Inflammatory macrophage (primary cell): ENCODE measurements around the gene PYGO2.
"Not testable (repeated sequence)": the region's sequence is repeated elsewhere in the genome, so short reads cannot be mapped to it uniquely, and the experiment has no call there.

ENCODE experiments used
- DNase-seq, 2 donors: peaks; one replicate each; pipeline ENCODE4 v3.0.0-alpha.2; 2020 to 2022

Gene PYGO2

DNA sequence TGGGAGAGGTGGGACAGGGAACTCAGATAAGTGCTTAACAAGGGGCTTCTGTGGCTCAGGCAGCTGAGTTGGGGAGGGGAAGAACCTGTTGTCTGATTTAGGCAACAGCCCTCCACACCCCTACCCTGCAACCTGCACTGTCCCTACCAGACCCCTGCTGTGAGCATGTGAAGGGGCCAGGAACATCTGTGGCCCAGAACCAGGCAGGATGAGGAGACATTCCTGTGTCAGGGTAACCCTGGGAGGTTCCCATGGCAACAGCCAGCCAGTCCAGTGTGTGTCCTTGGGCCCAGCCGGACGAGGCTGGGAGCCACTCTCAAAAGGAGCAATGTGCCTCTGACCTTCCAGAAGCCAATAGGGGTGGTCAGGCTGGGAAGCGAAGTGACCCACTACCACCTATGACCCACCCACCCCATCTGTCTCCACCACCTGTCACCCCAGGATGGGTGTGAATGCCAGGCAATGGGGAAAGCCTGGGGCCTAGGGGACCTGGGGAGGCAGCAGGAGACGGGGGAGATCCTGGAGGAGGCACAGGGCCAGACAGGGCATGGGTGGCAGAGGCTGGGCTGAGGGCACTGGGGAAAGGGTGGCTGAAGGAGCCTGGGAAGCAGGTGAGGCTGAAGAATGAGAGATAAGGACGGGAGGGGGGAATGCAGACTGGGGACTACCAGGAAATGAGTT is 20.1 kb downstream of the PYGO2 start:
- DNase-seq = no peak

GRCh38 chr1:154940651-154941194 is 20.9 kb downstream of the PYGO2 start:
- no peak for DNase-seq

DNA sequence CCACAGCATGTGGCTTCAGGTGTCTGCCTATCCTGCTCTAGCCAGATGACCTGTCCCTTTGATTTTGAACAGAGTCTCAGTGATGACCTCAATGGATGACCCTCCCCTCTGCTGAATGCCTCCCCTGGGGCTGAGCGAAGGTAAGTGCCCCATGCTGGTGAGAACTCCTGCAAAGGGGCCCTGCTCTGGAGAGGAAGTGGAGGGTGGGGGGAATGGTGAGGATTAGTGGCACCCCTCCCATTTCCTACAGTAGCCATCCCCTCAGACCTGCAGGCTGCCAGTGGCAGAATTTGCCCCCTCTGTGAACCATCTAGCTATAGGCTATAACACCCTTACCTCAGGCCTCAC is 21.4 kb downstream of the PYGO2 start:
- no peak for DNase-seq

DNA sequence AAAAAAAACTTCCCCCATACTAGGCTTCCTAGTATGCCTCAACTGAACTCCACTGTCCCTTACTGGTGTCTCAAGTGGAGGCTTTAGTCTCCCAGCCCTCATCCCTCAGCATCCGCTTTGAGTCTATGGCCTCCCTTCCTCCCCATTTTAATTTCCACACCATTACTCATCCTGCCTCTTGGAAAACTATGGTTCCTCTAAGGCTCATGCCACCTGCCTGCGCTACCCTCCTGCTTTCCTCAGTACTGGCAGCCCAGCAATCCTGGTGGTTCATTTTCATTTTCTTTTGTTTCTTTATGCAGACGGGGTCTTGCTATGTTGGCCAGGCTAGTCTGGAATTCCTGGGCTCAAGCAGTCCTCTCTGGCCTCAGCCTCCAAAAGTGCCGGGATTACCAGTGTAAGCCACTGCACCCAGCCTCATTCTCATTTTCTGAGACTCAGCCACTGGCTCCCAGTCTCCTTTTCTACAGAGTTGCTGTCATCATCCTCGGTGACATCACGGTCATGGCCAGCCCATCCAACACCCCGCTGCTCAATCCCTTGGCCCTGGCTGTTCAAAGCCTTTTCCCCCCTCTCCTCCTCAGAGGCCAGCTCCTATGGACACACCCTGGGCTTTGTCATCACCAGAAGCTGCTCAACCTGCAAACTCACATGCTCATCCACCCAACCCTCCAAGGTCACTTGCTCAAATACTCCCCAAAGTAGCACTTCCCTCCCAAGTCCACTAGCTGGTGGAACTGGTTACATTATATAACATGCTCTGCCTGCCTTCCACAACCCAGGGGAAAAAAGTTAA is 22.8 kb downstream of the PYGO2 start:
- DNase-seq = no peak

DNA sequence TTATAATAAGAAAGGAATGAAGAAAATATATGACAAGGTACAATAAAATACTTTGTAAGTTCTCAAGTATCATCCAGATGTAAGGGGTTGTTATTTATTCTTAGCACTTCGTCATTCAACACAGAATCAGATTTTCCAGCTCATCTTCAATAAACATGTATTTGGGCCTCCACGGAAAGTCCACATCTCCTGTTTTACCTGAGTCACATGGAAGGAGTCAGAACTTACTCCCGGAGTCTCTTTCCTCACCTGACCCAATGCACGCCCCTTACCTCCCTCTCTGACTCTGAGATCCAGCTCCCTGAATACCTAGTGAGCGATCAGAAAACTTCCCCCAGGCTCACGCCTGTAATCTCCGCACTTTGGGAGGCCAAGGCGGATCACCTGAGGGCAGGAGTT is 23.6 kb downstream of the PYGO2 start:
- DNase-seq = no peak

GRCh38 chr1:154937085-154937987 is 24.2 kb downstream of the PYGO2 start:
- peak; percentile 90 to 93 for DNase-seq

- DNase-seq = peak; percentile 93 to 96
Measured at GRCh38 chr1:154936555-154937084, 25.0 kb downstream of the PYGO2 start, which contains the start of gene PMVK. Gene PMVK, minus strand, starts transcription at chr1:154936719. Its CDS starts 34 bp downstream, at chr1:154936685.

DNA sequence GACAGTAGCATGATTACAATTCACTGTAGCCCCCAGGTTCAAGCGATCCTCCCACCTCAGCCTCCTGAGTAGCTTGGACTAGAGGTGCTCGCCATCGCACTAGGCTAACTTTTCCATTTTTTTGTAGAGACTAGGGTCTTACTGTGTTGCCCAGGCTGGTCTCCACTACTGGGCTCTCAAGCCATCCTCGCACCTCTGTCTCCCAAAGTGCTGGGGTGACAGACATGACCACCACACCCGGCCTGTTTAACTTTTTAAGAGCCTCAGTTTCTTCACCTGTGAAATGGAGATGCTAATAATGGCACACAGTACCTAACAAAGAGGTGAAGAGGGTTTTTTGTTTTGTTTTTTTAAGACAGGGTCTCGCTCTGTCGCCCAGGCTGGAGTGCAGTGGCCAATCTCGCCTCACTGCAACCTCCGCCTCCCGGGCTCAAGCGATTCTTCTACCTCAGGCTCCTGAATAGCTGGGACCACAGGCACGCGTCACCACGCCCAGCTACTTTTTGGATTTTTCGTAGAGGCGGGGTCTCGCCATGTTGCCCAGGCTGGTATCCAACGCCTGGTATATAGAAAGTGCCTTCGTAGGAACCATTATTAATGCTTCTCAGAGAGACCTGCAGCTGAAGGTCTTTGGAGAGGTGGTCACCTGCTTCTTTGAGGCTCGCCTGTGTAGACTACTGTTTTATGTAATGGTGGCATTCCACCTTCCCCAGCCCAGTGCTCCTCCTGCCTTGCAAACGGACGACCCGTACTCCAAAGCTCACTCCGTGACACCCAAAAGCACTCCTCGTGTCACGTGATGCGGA is 25.6 kb downstream of the PYGO2 start:
- no peak for DNase-seq

GRCh38 chr1:154934358-154934948 is 27.1 kb downstream of the PYGO2 start:
- DNase-seq = no peak

- DNase-seq = no peak
Measured at GRCh38 chr1:154931940-154932487, 29.6 kb downstream of the PYGO2 start.

GRCh38 chr1:154926201-154926600 is 35.4 kb downstream of the PYGO2 start:
- DNase-seq = no peak

GRCh38 chr1:154925335-154926170 is 36.0 kb downstream of the PYGO2 start:
- peak; percentile 16 to 52 for DNase-seq

- no peak for DNase-seq
Measured at GRCh38 chr1:154923695-154924094, 37.9 kb downstream of the PYGO2 start.

GRCh38 chr1:154913273-154913672 is 48.3 kb downstream of the PYGO2 start:
- no peak for DNase-seq

DNA sequence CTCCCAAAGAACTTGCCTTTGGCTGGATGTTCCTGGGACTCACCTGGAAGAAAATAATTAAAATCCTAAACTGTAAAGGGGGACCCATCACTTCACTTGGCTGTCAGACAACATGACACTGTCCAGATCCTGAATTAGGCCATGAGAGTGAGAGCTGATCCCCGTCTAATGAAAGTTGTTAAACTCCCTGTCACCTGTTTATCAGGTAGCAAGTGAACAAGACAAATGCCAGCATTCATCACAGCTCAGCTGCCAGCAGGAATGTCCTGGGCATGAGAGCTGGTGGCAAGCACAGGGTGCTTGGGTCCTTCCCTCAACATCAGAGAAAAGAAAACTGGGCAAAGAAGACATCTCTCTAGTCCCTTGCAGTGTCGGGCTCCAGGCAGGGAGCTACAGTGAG is 48.8 kb downstream of the PYGO2 start:
- no peak for DNase-seq

DNA sequence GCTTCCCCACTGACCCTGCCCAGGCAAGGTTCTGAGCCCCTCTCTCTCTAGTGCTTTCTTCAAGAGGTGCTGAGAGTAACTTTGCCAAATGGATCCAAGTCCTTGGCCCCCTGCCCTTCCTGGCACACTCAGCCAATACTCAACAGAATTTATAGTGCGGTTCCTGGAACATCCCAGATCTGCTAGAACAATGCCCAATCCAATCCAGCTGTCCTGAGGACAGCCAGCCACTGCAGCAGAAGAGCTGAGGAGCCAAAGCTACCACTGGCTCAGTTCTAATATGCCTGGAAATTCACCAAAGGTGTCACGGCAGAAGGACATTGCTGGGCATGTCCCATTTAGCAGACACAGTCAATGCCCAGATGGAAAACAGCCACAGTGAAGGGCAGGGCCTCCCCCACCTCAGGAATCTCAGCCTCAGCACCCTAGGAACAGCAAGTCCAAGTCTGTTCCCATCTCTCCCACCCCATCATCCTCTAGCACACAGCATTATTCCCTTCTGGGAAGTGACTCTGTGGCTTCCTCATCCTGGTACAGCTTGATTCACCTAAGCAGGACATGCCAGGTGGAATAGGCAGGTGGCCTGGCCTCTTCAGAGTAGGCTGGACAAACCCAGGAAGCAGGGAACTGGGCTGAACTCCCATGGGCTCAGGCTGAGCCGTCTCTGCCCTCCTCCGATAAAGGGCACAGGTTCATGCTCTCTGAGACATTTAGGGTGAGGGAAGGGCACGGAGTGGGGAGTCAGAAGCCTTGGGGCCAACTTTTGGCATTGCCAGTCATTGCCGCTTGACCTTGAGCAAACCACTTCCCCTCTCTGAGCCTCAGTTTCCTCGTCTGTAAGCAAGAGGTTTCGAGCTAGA is 49.7 kb downstream of the PYGO2 start:
- no peak for DNase-seq

DNA sequence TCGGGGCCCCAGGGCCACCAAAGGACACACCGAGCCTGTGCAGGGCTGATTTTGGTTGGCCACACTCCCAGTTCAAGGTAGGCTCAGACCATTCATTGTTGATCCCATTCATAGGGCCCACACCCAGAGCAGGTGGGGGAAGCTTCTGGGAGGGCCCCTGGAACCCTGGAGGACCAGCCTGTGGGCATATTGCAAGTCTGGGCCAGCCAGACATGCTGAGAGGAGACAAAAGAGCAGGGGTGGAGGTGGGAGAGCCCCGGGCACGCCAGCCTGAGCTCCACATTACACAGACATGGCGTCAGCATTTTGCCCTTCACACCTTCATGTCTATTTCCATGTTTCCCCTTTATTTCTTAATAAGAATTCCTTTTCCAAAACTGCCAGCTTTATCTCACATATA is 50.7 kb downstream of the PYGO2 start:
- no peak for DNase-seq

DNA sequence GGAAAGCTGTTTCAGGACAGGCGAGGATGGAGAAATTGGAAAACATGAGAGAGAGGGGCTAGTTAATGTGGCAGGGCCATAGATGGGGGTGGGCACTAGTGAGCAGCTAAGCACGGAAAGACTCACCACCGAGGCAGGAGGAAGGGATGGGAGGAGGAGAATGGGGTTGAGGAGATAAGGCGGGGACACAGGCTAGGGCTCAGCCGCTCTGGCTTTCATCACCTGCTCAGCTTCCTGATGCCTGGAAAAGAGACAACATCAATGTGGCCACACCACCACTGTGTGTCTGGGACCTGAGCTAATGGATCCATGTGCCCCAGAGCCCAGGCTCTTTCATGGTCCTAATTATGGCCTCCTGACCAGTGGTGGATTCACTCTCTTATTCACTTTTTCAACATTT is 52.6 kb downstream of the PYGO2 start:
- no peak for DNase-seq

DNA sequence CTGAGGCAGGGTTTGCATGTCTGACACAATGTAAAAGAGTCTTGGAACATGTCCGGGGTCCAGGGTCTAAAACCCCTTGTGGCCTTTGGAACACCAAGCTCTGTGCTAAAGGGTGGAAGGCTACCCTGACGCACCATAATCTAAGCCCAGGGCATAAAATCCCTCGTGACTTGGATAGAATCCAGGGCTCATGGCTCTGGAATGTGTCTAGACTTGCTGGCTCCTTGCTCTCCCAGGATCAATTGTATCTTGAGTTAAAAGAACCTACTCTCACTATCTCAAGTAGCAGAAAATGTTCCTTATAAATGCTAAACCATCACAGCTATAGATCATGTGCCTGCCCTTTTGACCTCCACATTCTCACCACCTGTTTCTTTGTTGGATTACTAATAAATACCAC is 53.5 kb downstream of the PYGO2 start:
- DNase-seq = not testable (repeated sequence)
